Muscle of arm (tissue), 12 donors: ENCODE measurements around the gene ADGRG1. TPM values are rescaled to one million over a fixed set of nuclear protein-coding genes. Genes with fewer than 3 reads are reported as not detected.

Experiments
- DNase-seq: peaks from one replicate; pipeline ENCODE4 v3.0.0-alpha.2; 2013
- polyA plus RNA-seq, 12 donors: library from polyadenylated mRNA; unstranded; fragments of 120-200 nt; gene quantifications; one replicate each; pipeline ENCODE4 v1.2.1, GENCODE V29; 2013; ENCODE audit not compliant: insufficient read length in 12 of 12

The ADGRG1 gene
- polyA plus RNA-seq, 12 donors = 4.4 to 48.0 (median 7.7) TPM; not detected in 1

- DNase-seq = no peak
Measured at GRCh38 chr16:57620335-57621231, 7.8 kb upstream of the ADGRG1 start.

GRCh38 chr16:57621521-57622271, 6.7 kb upstream of the ADGRG1 start:
- DNase-seq = no peak

GRCh38 chr16:57622361-57623250, 5.8 kb upstream of the ADGRG1 start:
- no peak for DNase-seq

- no peak for DNase-seq
Measured at GRCh38 chr16:57623251-57624043, 5.0 kb upstream of the ADGRG1 start.

- DNase-seq = no peak
Measured at GRCh38 chr16:57624044-57624688, 4.3 kb upstream of the ADGRG1 start.

GRCh38 chr16:57624806-57625500, 3.5 kb upstream of the ADGRG1 start:
- DNase-seq = no peak

- no peak for DNase-seq
Measured at GRCh38 chr16:57626420-57627170, 1.8 kb upstream of the ADGRG1 start.

GRCh38 chr16:57627184-57627871, 1.1 kb upstream of the ADGRG1 start:
- no peak for DNase-seq

GRCh38 chr16:57628783-57629293, 408 bp downstream of the ADGRG1 start:
- no peak for DNase-seq

GRCh38 chr16:57629516-57630406, 1.3 kb downstream of the ADGRG1 start:
- DNase-seq = no peak

- no peak for DNase-seq
Measured at GRCh38 chr16:57630407-57630797, 2.0 kb downstream of the ADGRG1 start.

- DNase-seq = no peak
Measured at GRCh38 chr16:57630931-57631845, 2.8 kb downstream of the ADGRG1 start.

GRCh38 chr16:57632568-57632967, 4.1 kb downstream of the ADGRG1 start:
- no peak for DNase-seq

GRCh38 chr16:57633383-57634064, 5.1 kb downstream of the ADGRG1 start:
- no peak for DNase-seq

- DNase-seq = no peak
Measured at GRCh38 chr16:57634171-57634570, 5.7 kb downstream of the ADGRG1 start.
